ENCODE measurements around the gene NAV2. TPM values are rescaled to one million over a fixed set of nuclear protein-coding genes. Genes with fewer than 3 reads are reported as not detected.
A peak's percentile ranks its signal among the peaks of the same experiment; 100 is the strongest.

The NAV2 gene
- total RNA-seq, 2 experiments from 2014 or later = 0.26 to 0.67 TPM

- Mint-ChIP-seq H3K36me3 (no peaks in the 10 kb centered on the region), H3K4me3 (no peak overlapping the region), H3K9me3 (ENCODE audit: low read depth) (no peaks in the 10 kb centered on the region), H3K4me1 (peaks cover 9% of the 10 kb centered on the region), H3K27ac (no peak overlapping the region), H3K27me3 (peaks cover 54% of the 10 kb centered on the region)
- DNase-seq (no peak), ATAC-seq (no peak)
- CTCF ChIA-PET = interaction anchor here (1.0 to 2.1 kb wide), 3 partner anchors 9 to 648 kb away, joined by 3 to 6 read pairs (median 3); no protein-coding TSS in a partner anchor
Measured at GRCh38 chr11:19962053-19962800, 249.6 kb downstream of the NAV2 start.

- DNase-seq = no peak
- Mint-ChIP-seq H3K4me3 (no peak overlapping the region), H3K36me3 (no peaks in the 10 kb centered on the region), H3K27me3 (peaks cover 53% of the 10 kb centered on the region), H3K4me1 (peaks cover 9% of the 10 kb centered on the region), H3K27ac (no peak overlapping the region), H3K9me3 (ENCODE audit: low read depth) (no peaks in the 10 kb centered on the region)
- no peak for ATAC-seq
- CTCF ChIA-PET = interaction anchor here (1.0 to 2.1 kb wide), 2 partner anchors 9 to 647 kb away, joined by 3 to 6 read pairs; no protein-coding TSS in a partner anchor
Measured at GRCh38 chr11:19962801-19963175, 250.2 kb downstream of the NAV2 start.

- Mint-ChIP-seq H3K4me3 (no peak overlapping the region), H3K9me3 (ENCODE audit: low read depth) (no peaks in the 10 kb centered on the region), H3K4me1 (peaks cover 9% of the 10 kb centered on the region), H3K27ac (no peak overlapping the region), H3K36me3 (no peaks in the 10 kb centered on the region), H3K27me3 (peaks cover 58% of the 10 kb centered on the region)
- CTCF ChIA-PET = interaction anchor here (1.0 to 2.1 kb wide), 4 partner anchors 10 to 147 kb away, joined by 3 to 6 read pairs (median 3); no protein-coding TSS in a partner anchor
- ATAC-seq (peak; percentile 49), DNase-seq (peak; percentile 57)
Measured at GRCh38 chr11:19963697-19964387, 251.2 kb downstream of the NAV2 start.

- DNase-seq = no peak
- CTCF ChIA-PET = no interaction called here
- ATAC-seq = no peak
- Mint-ChIP-seq H3K4me3 (no peak overlapping the region), H3K27ac (no peak overlapping the region), H3K9me3 (ENCODE audit: low read depth) (no peaks in the 10 kb centered on the region), H3K4me1 (peaks cover 22% of the 10 kb centered on the region), H3K36me3 (no peaks in the 10 kb centered on the region), H3K27me3 (peaks cover 62% of the 10 kb centered on the region)
Measured at GRCh38 chr11:19966441-19966840, 253.8 kb downstream of the NAV2 start.

GRCh38 chr11:19966927-19967326, 254.3 kb downstream of the NAV2 start:
- Mint-ChIP-seq H3K36me3 (no peaks in the 10 kb centered on the region), H3K4me1 (peaks cover 22% of the 10 kb centered on the region), H3K27ac (no peak overlapping the region), H3K4me3 (no peak overlapping the region), H3K27me3 (peaks cover 59% of the 10 kb centered on the region), H3K9me3 (ENCODE audit: low read depth) (no peaks in the 10 kb centered on the region)
- no peak for DNase-seq
- no peak for ATAC-seq
- CTCF ChIA-PET = no interaction called here

GRCh38 chr11:19967787-19968186, 255.2 kb downstream of the NAV2 start:
- CTCF ChIA-PET = no interaction called here
- peaks cover 60% of the 10 kb centered on the region for H3K27me3 Mint-ChIP-seq
- ATAC-seq = no peak
- no peak overlapping the region for H3K4me3 Mint-ChIP-seq
- H3K4me1 Mint-ChIP-seq = peaks cover 22% of the 10 kb centered on the region
- DNase-seq = no peak
- H3K9me3 Mint-ChIP-seq (ENCODE audit: low read depth) = no peaks in the 10 kb centered on the region
- H3K27ac Mint-ChIP-seq = no peak overlapping the region
- no peaks in the 10 kb centered on the region for H3K36me3 Mint-ChIP-seq

GRCh38 chr11:19968860-19969259, 256.2 kb downstream of the NAV2 start:
- H3K4me1 Mint-ChIP-seq = peaks cover 15% of the 10 kb centered on the region
- H3K9me3 Mint-ChIP-seq (ENCODE audit: low read depth) = no peaks in the 10 kb centered on the region
- H3K27me3 Mint-ChIP-seq = peaks cover 51% of the 10 kb centered on the region
- no peaks in the 10 kb centered on the region for H3K36me3 Mint-ChIP-seq
- no peak for DNase-seq
- CTCF ChIA-PET = no interaction called here
- H3K27ac Mint-ChIP-seq = no peak overlapping the region
- H3K4me3 Mint-ChIP-seq = no peak overlapping the region
- no peak for ATAC-seq

- Mint-ChIP-seq H3K9me3 (ENCODE audit: low read depth) (no peaks in the 10 kb centered on the region), H3K4me1 (peaks cover 12% of the 10 kb centered on the region), H3K27ac (no peak overlapping the region), H3K36me3 (no peaks in the 10 kb centered on the region), H3K27me3 (peaks cover 41% of the 10 kb centered on the region), H3K4me3 (no peak overlapping the region)
- DNase-seq (no peak), ATAC-seq (peak; percentile 20)
- CTCF ChIA-PET = no interaction called here
Measured at GRCh38 chr11:19970944-19971343, 258.3 kb downstream of the NAV2 start.

- Mint-ChIP-seq H3K4me1 (peaks cover 12% of the 10 kb centered on the region), H3K36me3 (no peaks in the 10 kb centered on the region), H3K27ac (no peak overlapping the region), H3K9me3 (ENCODE audit: low read depth) (no peaks in the 10 kb centered on the region), H3K27me3 (peaks cover 38% of the 10 kb centered on the region), H3K4me3 (no peak overlapping the region)
- CTCF ChIA-PET = no interaction called here
- no peak for DNase-seq
- no peak for ATAC-seq
Measured at GRCh38 chr11:19972091-19972490, 259.5 kb downstream of the NAV2 start.

GRCh38 chr11:19972651-19973050, 260.0 kb downstream of the NAV2 start:
- CTCF ChIA-PET = no interaction called here
- no peaks in the 10 kb centered on the region for H3K36me3 Mint-ChIP-seq

GRCh38 chr11:19973136-19973635, 260.5 kb downstream of the NAV2 start:
- Mint-ChIP-seq H3K36me3 (no peaks in the 10 kb centered on the region), H3K27ac (no peak overlapping the region), H3K9me3 (ENCODE audit: low read depth) (no peaks in the 10 kb centered on the region), H3K27me3 (peaks cover 37% of the 10 kb centered on the region), H3K4me3 (no peak overlapping the region), H3K4me1 (peaks cover 12% of the 10 kb centered on the region)
- DNase-seq (no peak), ATAC-seq (no peak)
- CTCF ChIA-PET = no interaction called here

More at GRCh38 chr11:19972651-19973050, 260.0 kb downstream of the NAV2 start:
- Mint-ChIP-seq H3K9me3 (ENCODE audit: low read depth) (no peaks in the 10 kb centered on the region), H3K27ac (no peak overlapping the region), H3K4me1 (peaks cover 12% of the 10 kb centered on the region), H3K4me3 (no peak overlapping the region), H3K27me3 (peaks cover 40% of the 10 kb centered on the region)
- ATAC-seq = no peak
- no peak for DNase-seq

- Mint-ChIP-seq H3K4me3 (no peak overlapping the region), H3K36me3 (no peaks in the 10 kb centered on the region), H3K4me1 (peaks cover 24% of the 10 kb centered on the region), H3K9me3 (ENCODE audit: low read depth) (no peaks in the 10 kb centered on the region), H3K27ac (no peak overlapping the region), H3K27me3 (peaks cover 37% of the 10 kb centered on the region)
- ATAC-seq (no peak), DNase-seq (no peak)
- CTCF ChIA-PET = no interaction called here
Measured at GRCh38 chr11:19974886-19975285, 262.2 kb downstream of the NAV2 start.

- ATAC-seq (no peak), DNase-seq (no peak)
- no peaks in the 10 kb centered on the region for H3K9me3 Mint-ChIP-seq (ENCODE audit: low read depth)
- H3K36me3 Mint-ChIP-seq = no peaks in the 10 kb centered on the region
- H3K27ac Mint-ChIP-seq = no peak overlapping the region
- CTCF ChIA-PET = no interaction called here
- peaks cover 18% of the 10 kb centered on the region for H3K4me1 Mint-ChIP-seq
- H3K4me3 Mint-ChIP-seq = no peak overlapping the region
- peaks cover 38% of the 10 kb centered on the region for H3K27me3 Mint-ChIP-seq
Measured at GRCh38 chr11:19975414-19975990, 262.9 kb downstream of the NAV2 start.

All from activated CD8-positive, alpha-beta memory T cell treated with anti-CD3 and anti-CD28 coated beads, Interleukin-2, amount 10 ng/mL, durations not matched to agents 7 days and 5 days (primary cell).